ENCODE data around the gene STPG2.

Gene STPG2

GRCh38 chr4:98143001-98143899 lies at the start of gene STPG2:
STPG2 (minus strand) TSS chr4:98143476.
- DNase-seq: peak; percentile 96

GRCh38 chr4:98185279-98185678 lies 42.0 kb upstream of the STPG2 start:
- no peak for DNase-seq

GRCh38 chr4:98181809-98182208 lies 38.5 kb upstream of the STPG2 start:
- no peak for DNase-seq

GRCh38 chr4:98179951-98180350 lies 36.7 kb upstream of the STPG2 start:
- no peak for DNase-seq

- no peak for DNase-seq
These were observed 33.3 kb upstream of the STPG2 start for GRCh38 chr4:98176531-98176930.

- no peak for DNase-seq
These were observed 26.8 kb upstream of the STPG2 start for GRCh38 chr4:98170035-98170434.

- no peak for DNase-seq
These were observed 23.4 kb upstream of the STPG2 start for GRCh38 chr4:98166731-98167041.

- DNase-seq: no peak
These were observed 22.9 kb upstream of the STPG2 start for GRCh38 chr4:98166025-98166730.

- no peak for DNase-seq
These were observed 19.4 kb upstream of the STPG2 start for GRCh38 chr4:98162696-98163095.

- DNase-seq: no peak
These were observed 8.1 kb upstream of the STPG2 start for GRCh38 chr4:98151145-98151924.

GRCh38 chr4:98150092-98150761 lies 7.0 kb upstream of the STPG2 start:
- no peak for DNase-seq

GRCh38 chr4:98148856-98149255 lies 5.6 kb upstream of the STPG2 start:
- no peak for DNase-seq

GRCh38 chr4:98126141-98126540 lies 17.1 kb downstream of the STPG2 start:
- no peak for DNase-seq

- DNase-seq: no peak
These were observed 17.7 kb downstream of the STPG2 start for GRCh38 chr4:98125585-98125984.

GRCh38 chr4:98117363-98117762 lies 25.9 kb downstream of the STPG2 start:
- DNase-seq: no peak

- DNase-seq: peak; percentile 69
These were observed 30.3 kb downstream of the STPG2 start for GRCh38 chr4:98113012-98113411.

GRCh38 chr4:98110929-98111328 lies 32.3 kb downstream of the STPG2 start:
- no peak for DNase-seq

- DNase-seq: no peak
These were observed 33.1 kb downstream of the STPG2 start for GRCh38 chr4:98110214-98110613.

- no peak for DNase-seq
These were observed 40.6 kb downstream of the STPG2 start for GRCh38 chr4:98102660-98103059.

- DNase-seq: no peak
These were observed 41.3 kb downstream of the STPG2 start for GRCh38 chr4:98101988-98102387.

GRCh38 chr4:98098764-98099163 lies 44.5 kb downstream of the STPG2 start:
- no peak for DNase-seq

GRCh38 chr4:98094118-98094517 lies 49.2 kb downstream of the STPG2 start:
- DNase-seq: peak; percentile 54

GRCh38 chr4:98093662-98094061 lies 49.6 kb downstream of the STPG2 start:
- no peak for DNase-seq
